SKM-1 (cell line): ENCODE measurements around the gene C1QA.
"Not testable (repeated sequence)": the region's sequence is repeated elsewhere in the genome, so short reads cannot be mapped to it uniquely, and the experiment has no call there.

Experiments
- DNase-seq: peaks from one replicate; lab custom pipeline; 2025; ENCODE audit not compliant: unreplicated experiment; lab: John Stamatoyannopoulos, UW

C1QA gene

GRCh38 chr1:22639286-22639685, 2.9 kb downstream of the C1QA start:
- DNase-seq, result no peak

DNA sequence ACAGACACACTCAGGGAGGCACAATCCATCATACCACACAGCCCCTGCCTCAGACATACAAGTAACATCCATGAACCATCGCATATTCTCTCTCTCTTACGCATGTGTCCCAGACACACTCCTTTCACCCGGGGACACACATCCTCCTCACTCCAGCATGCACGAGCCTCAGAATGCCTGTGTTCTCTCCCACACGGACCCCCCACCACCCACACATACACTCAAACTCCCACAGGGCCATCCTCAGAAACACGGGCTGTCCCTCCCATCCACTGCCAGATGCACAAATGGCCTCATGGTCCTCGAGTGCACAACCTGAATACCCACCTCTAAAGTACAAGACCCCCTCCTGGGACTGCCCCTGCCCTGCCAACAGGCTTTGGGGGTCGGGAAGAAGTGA, 4.8 kb downstream of the C1QA start:
- no peak for DNase-seq

GRCh38 chr1:22641906-22642636, 5.6 kb downstream of the C1QA start:
- DNase-seq, result no peak

- no peak for DNase-seq
Observed at GRCh38 chr1:22643381-22643780, 7.0 kb downstream of the C1QA start, which contains the start of gene C1QC. Gene C1QC (plus strand): TSS chr1:22643633. CDS start chr1:22644024, 391 bp downstream.

DNA sequence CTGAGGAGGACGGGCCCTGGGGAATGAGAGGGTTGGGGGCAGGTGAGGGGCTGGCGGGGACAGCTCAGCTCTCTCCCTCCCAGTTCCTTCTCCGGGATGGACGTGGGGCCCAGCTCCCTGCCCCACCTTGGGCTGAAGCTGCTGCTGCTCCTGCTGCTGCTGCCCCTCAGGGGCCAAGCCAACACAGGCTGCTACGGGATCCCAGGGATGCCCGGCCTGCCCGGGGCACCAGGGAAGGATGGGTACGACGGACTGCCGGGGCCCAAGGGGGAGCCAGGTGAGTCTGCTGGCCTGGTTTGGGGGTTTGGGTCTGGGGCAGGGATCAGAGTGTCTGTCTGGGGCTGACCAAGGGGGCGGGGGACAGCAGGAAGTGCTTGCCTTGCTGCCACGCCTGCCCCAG, 7.5 kb downstream of the C1QA start:
- DNase-seq, result no peak

DNA sequence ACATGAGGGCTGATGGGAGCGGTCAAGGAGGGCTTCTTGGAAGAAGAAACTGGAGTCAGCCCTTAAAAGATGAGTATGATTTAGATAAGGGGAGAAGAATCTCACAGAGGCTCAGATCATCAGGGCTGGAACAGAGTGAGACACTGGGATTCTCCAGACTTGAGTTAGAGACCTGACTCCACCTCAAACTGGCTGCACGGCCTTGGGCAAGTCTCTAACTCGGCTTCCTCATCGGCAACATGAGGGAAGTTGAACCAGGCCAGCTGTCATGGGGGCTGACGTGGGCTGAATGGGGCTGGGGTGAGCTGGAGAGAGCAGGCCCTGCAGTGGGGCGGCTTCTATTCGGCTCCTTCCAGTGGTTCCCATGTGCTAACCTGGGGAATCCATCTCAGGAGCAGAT, 9.5 kb downstream of the C1QA start:
- no peak for DNase-seq

- DNase-seq, result no peak
Observed at GRCh38 chr1:22646384-22646783, 10.0 kb downstream of the C1QA start.

DNA sequence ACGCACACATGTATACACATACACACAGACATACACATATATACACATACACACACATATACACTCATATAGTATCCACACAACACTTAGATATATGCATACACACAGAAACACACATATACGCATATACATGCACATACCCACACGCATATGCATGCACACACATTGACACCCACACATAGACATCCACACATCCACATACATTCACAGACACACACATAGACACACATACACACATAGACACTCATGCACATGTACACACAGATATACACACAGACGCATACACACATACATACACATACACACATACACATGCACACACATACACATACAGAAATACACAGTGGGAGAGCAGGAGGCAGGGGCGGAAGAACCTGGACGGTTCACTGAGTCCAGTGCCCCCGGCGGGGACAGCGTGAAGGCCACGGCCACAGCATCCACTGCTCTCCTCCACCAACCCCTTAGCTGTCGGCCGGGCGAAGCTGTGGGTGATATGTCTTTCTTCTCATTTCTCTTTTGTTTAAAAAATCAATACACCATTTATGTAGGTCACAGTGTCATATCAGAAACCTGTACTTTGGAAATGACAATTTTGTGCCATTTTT, 13.8 kb downstream of the C1QA start:
- DNase-seq, result no peak

GRCh38 chr1:22651941-22652856, 15.8 kb downstream of the C1QA start:
- no peak for DNase-seq

DNA sequence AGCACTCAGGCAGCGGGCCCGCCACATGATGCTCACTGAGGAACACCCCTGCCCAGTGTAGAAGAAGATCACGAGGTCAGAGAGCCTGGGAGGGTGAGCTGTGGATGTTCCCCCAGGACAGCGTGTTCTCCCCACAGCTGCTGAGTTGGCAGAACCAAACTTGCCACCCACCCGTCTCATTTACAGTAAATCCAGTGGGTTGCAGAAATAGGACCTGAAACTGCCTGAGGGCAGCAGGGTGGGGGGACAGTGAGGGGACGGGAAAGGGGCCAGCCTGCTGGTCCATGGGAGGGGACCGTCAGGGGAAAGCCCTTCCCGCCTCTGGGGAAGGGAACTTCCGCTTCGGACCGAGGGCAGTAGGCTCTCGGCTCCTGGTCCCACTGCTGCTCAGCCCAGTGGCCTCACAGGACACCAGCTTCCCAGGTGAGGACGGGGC, 16.5 kb downstream of the C1QA start, which contains the start of gene C1QB:
TSS of gene C1QB (plus strand) at position 356 of the 436 bp plus-strand sequence. CDS start 6,227 bp downstream, outside the sequence.
- DNase-seq, result no peak

GRCh38 chr1:22654692-22655091, 18.3 kb downstream of the C1QA start:
- no peak for DNase-seq

DNA sequence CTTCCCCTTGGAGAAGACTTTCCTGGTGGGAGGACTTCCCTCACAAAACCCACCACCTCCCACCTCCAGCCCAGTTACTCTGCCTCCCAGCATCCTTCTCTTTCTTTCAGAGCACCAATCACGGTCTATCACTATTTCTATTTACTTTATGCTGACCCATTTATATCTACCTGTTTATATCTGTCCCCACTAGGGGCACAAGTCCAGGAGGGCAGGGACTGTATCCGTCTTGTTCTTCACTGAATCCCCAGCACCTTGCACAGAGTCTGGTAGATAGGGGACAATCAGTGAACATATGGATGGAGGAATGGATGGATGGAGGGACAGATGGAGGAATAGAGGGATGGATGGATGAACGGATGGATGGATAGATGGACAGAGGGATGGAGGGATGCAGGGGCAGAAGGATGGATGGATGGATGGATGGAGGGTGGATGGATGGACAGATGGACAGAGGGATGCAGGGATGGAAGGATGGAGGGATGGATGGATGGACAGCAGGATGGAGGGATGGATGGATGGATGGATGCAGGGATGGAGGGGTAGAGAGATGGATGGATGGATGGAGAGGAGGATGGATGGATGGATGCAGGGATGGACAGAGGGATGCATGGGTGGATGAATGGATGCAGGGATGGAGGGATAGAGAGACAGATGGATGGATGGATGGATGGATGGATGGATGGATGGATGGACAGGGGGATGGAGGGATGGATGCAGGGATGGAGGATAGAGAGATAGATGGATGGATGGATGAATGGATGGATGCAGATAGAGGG, 22.1 kb downstream of the C1QA start:
- no peak for DNase-seq

GRCh38 chr1:22660716-22661241, 24.4 kb downstream of the C1QA start:
- no peak for DNase-seq

DNA sequence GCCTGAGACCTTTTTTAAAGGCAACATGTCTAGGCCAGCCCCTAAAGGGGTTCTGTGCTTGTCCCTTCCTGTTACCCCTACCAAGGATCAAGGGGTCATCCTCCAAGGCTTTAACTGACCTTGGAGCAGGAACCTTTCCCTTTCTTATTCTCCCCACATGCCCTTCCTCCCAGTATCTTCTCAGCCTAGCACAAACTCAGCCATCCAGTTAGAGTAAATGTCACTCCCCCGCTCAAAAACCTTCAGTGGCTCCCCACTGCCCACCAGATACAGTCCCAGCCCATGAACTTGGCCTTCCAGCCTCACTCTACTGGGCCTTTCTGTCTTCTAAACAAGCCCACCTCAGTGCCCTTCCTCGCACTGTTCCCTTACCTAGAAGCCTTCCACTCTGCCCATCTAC, 25.5 kb downstream of the C1QA start:
- no peak for DNase-seq

GRCh38 chr1:22662318-22662717, 25.9 kb downstream of the C1QA start:
- no peak for DNase-seq

- no peak for DNase-seq
Observed at GRCh38 chr1:22662986-22663408, 26.6 kb downstream of the C1QA start.

DNA sequence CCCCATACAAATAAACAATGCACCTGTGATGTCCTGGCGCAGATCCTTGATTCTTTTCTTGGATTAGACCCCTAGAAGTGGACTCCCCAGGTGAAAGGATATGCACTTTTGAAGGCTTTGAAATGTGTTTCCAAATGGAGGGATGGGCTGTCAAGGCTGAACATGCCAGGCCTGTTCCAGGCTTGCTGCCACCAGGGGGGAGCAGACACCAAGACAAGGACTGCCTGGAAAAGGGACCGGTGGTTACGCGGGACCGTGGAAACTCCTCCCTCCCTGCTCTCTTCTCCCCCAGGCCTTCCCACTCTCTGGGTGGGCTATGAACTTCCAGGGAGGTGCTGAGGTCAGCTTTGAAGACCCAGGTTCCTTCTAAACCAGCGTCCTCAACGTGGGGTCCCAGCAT, 29.3 kb downstream of the C1QA start:
- no peak for DNase-seq

DNA sequence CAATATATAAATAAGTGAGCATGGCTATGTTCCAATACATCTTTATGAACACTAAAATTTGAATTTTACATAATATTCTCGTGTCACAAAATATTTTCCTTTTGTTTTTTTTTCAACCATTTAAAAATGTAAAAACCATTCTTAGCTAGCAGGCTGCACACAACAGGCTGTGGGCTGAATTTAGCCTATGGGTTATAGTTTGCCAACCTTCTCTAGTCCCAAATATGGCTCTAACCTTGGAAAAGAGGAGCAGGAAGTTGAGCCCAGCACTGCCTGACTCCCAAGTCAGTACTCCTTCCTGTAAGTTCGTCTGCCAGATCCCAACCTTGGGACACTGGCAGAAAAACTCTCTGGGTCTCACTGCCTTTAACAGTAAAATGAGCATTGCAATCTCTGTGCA, 30.0 kb downstream of the C1QA start:
- DNase-seq, result no peak

- not testable (repeated sequence) for DNase-seq
Observed at GRCh38 chr1:22668840-22669239, 32.4 kb downstream of the C1QA start.

GRCh38 chr1:22670352-22670975, 34.0 kb downstream of the C1QA start:
- DNase-seq, result no peak
